Nephron (organoid): Measurements from ENCODE around the gene IDUA.
"Not testable (repeated sequence)": the region's sequence is repeated elsewhere in the genome, so short reads cannot be mapped to it uniquely, and the experiment has no call there.

Experiments used
- H3K27ac Mint-ChIP-seq, 3 experiments: 2 replicates each; pipeline ENCODE4 v1.8.0; 2020; ENCODE audit warnings: mixed read lengths in 3 of 3, mild to moderate bottlenecking in 2 of 3, moderate library complexity in 1 of 3
- H3K27me3 Mint-ChIP-seq: 2 replicates; pipeline ENCODE4 v1.8.0; 2021; ENCODE audit warnings: low read depth, mild to moderate bottlenecking, moderate library complexity, mixed read lengths
- H3K36me3 Mint-ChIP-seq: 2 replicates; pipeline ENCODE4 v1.8.0; 2020; ENCODE audit warnings: low read depth, mixed read lengths
- H3K4me1 Mint-ChIP-seq: 2 replicates; pipeline ENCODE4 v1.8.0; 2020; ENCODE audit warnings: mixed read lengths
- H3K4me3 Mint-ChIP-seq, 3 experiments: 2 replicates each; pipeline ENCODE4 v1.8.0; 2020; ENCODE audit warnings: mild to moderate bottlenecking in 3 of 3, mixed read lengths in 3 of 3, moderate library complexity in 2 of 3
- H3K9me3 Mint-ChIP-seq: 2 replicates; pipeline ENCODE4 v1.8.0; 2020; ENCODE audit warnings: mixed read lengths
- TF ChIP-seq, protein P1 (sequence below), 3 experiments: fragments of 200-600 bp; sonication (generic); IDR thresholded peaks; one replicate each; pipeline ENCODE4 v1.5.0; 2021; ENCODE audit warnings: antibody characterized with exemption in 3 of 3; ENCODE audit not compliant: unreplicated experiment in 3 of 3

The IDUA gene

GRCh38 chr4:973431-974397, 13.1 kb upstream of the IDUA start, which contains the start of gene DGKQ:
Gene DGKQ (minus strand): TSS chr4:973569. CDS start chr4:973482, 87 bp downstream.
- Mint-ChIP-seq H3K27me3 (peaks cover 22% of the 10 kb centered on the region), H3K36me3 (no peaks in the 10 kb centered on the region), H3K4me3 (peak within 1 kb of the TSS; percentile 38 to 59 (median 54)), H3K27ac (no peak within 1 kb of the TSS), H3K9me3 (peaks cover 3% of the 10 kb centered on the region), H3K4me1 (no peaks in the 10 kb centered on the region)
- TF ChIP-seq, protein P1, sequence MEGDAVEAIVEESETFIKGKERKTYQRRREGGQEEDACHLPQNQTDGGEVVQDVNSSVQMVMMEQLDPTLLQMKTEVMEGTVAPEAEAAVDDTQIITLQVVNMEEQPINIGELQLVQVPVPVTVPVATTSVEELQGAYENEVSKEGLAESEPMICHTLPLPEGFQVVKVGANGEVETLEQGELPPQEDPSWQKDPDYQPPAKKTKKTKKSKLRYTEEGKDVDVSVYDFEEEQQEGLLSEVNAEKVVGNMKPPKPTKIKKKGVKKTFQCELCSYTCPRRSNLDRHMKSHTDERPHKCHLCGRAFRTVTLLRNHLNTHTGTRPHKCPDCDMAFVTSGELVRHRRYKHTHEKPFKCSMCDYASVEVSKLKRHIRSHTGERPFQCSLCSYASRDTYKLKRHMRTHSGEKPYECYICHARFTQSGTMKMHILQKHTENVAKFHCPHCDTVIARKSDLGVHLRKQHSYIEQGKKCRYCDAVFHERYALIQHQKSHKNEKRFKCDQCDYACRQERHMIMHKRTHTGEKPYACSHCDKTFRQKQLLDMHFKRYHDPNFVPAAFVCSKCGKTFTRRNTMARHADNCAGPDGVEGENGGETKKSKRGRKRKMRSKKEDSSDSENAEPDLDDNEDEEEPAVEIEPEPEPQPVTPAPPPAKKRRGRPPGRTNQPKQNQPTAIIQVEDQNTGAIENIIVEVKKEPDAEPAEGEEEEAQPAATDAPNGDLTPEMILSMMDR (IDR thresholded peaks at IDR 0.05; ENCODE audit: unreplicated experiment in 3 of 3), result no peak

DNA sequence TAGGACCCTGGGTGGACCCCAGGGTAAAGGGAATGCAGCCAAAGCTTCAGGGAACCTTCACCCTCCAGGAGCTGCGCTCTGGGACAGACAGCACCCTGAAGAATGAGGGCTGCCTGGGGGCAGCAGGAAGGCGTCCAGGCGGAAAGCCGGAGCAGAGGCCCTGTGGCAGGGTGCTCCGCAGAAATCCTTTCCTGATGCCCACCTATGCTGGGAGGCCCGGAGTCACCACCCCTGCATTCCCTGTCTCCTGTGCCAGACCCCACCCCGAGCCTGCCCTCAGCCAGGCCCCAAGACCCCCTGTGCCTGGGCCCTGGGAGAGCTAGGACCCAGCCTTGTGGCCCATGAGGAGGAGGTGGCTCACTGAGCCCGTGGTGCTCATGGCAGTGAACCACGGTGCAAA, 12.2 kb upstream of the IDUA start:
- H3K27me3 Mint-ChIP-seq, result peaks cover 16% of the 10 kb centered on the region
- TF ChIP-seq, protein P1 (IDR thresholded peaks at IDR 0.05; ENCODE audit: unreplicated experiment in 3 of 3), result no peak
- no peaks in the 10 kb centered on the region for H3K36me3 Mint-ChIP-seq

DNA sequence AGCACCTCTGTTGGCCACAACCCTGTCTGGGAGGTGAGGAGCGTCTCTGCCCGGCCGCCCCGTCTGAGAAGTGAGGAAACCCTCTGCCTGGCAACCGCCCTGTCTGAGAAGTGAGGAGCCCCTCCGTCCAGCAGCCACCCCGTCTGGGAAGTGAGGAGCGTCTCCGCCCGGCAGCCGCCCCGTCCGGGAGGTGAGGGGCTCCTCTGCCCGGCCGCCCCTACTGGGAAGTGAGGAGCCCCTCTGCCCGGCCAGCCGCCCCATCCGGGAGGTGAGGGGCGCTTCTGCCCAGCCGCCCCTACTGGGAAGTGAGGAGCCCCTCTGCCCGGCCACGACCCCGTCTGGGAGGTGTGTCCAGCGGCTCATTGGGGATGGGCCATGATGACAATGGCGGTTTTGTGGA, 10.8 kb upstream of the IDUA start:
- H3K9me3 Mint-ChIP-seq, H3K27ac Mint-ChIP-seq, H3K4me3 Mint-ChIP-seq, H3K36me3 Mint-ChIP-seq, H3K4me1 Mint-ChIP-seq, H3K27me3 Mint-ChIP-seq: not testable (repeated sequence)

More for the DNA sequence above, 12.2 kb upstream of the IDUA start:
- H3K4me3 Mint-ChIP-seq, result peak overlapping the region; percentile 37 to 55 (median 54)
- H3K9me3 Mint-ChIP-seq, result peaks cover 3% of the 10 kb centered on the region
- no peak overlapping the region for H3K27ac Mint-ChIP-seq
- H3K4me1 Mint-ChIP-seq, result no peaks in the 10 kb centered on the region

DNA sequence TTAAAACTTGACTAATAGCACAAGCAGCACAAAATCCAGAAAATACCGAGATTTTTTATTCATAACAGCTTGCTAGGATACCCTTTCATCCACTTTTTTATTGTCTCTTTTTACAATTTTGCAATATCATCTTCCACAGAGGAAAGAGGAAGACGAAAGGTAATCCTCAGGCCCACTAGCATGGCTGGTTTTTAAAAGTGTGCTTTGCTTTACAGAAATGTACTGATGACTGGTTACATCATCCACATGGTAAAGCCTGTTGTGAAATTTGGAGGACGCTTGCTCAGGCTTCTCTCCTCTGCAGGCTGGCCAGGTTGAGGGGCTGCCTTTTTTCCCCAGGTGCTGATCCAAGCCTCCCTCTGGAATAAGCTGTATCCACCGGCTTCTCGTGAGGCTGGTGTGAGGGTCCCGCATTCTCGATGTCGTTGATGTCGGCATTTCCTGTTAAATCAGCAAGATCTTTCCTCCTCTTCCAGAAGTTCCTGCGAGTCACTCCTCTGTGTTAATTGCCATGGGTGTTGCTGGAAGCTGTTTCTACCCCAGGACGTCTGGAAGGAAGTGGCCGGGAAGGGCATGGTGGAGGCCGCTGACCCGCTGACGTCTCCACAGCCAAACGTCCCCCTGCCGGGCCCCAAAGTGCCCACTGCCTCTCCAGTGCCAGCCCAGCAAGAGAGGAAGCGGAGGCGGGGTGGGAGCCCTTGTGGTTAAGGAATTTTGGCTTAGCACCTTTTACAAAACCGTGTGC, 7.7 kb upstream of the IDUA start:
- H3K9me3 Mint-ChIP-seq, result peaks cover 3% of the 10 kb centered on the region
- peaks cover 4% of the 10 kb centered on the region for H3K4me1 Mint-ChIP-seq
- H3K4me3 Mint-ChIP-seq, result no peak overlapping the region
- TF ChIP-seq, protein P1 (IDR thresholded peaks at IDR 0.05; ENCODE audit: unreplicated experiment in 3 of 3), result no peak
- H3K27me3 Mint-ChIP-seq, result no peaks in the 10 kb centered on the region
- no peaks in the 10 kb centered on the region for H3K36me3 Mint-ChIP-seq
- H3K27ac Mint-ChIP-seq, result no peak overlapping the region

- Mint-ChIP-seq H3K9me3 (no peaks in the 10 kb centered on the region), H3K36me3 (no peaks in the 10 kb centered on the region), H3K4me1 (peaks cover 11% of the 10 kb centered on the region), H3K27ac (no peak overlapping the region), H3K27me3 (no peaks in the 10 kb centered on the region), H3K4me3 (no peak overlapping the region)
- TF ChIP-seq, protein P1 (IDR thresholded peaks at IDR 0.05; ENCODE audit: unreplicated experiment in 3 of 3), result no peak
Measured at GRCh38 chr4:982291-982690, 4.6 kb upstream of the IDUA start.

DNA sequence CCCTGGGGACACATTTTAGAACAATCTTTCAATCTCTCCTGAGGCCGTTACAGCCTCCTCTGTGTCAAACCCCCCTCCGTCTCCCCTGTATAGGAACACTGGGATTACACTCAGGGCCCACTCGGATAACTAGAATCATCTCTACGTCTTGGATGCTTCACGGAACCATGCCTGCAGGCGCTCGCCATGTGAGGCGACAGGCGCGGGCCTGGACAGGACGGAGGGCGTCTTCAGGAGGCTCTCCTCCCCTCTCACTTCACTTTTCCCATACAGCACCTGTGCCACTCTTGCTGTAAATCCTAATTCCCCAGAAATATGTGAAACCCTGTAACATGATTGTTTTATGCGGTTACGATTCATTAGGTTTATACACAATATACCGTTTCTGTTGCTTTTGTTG, 4.0 kb upstream of the IDUA start:
- Mint-ChIP-seq H3K27ac (no peak overlapping the region), H3K9me3 (no peaks in the 10 kb centered on the region), H3K4me1 (peaks cover 11% of the 10 kb centered on the region), H3K4me3 (no peak overlapping the region), H3K36me3 (no peaks in the 10 kb centered on the region), H3K27me3 (no peaks in the 10 kb centered on the region)
- TF ChIP-seq, protein P1 (IDR thresholded peaks at IDR 0.05; ENCODE audit: unreplicated experiment in 3 of 3), result no peak
